Measurements from ENCODE around the gene COMP. TPM values are rescaled to one million over a fixed set of nuclear protein-coding genes. Genes with fewer than 3 reads are reported as not detected.

COMP gene
- total RNA-seq, 1 experiment from 2014 or later = 0.08 TPM

GRCh38 chr19:18769989-18770528, 21.0 kb downstream of the COMP start:
- DNase-seq (ENCODE audit: low spot score) = no peak

- DNase-seq (ENCODE audit: low spot score) = no peak
Observed at GRCh38 chr19:18768997-18769891, 21.9 kb downstream of the COMP start.

GRCh38 chr19:18768046-18768771, 22.9 kb downstream of the COMP start:
- no peak for DNase-seq (ENCODE audit: low spot score)

GRCh38 chr19:18765224-18765623, 25.9 kb downstream of the COMP start:
- DNase-seq (ENCODE audit: low spot score) = no peak

GRCh38 chr19:18764591-18765051, 26.5 kb downstream of the COMP start:
- no peak for DNase-seq (ENCODE audit: low spot score)

GRCh38 chr19:18763674-18764590, 27.2 kb downstream of the COMP start:
- peak; percentile 62 for DNase-seq (ENCODE audit: low spot score)

GRCh38 chr19:18762125-18763023, 28.7 kb downstream of the COMP start:
- peak; percentile 69 for DNase-seq (ENCODE audit: low spot score)

- no peak for DNase-seq (ENCODE audit: low spot score)
Observed at GRCh38 chr19:18761531-18762110, 29.5 kb downstream of the COMP start.

GRCh38 chr19:18760440-18761383, 30.4 kb downstream of the COMP start:
- DNase-seq (ENCODE audit: low spot score) = no peak

- DNase-seq (ENCODE audit: low spot score) = no peak
Observed at GRCh38 chr19:18759995-18760426, 31.1 kb downstream of the COMP start.

GRCh38 chr19:18759304-18759994, 31.7 kb downstream of the COMP start:
- no peak for DNase-seq (ENCODE audit: low spot score)

- DNase-seq (ENCODE audit: low spot score) = no peak
Observed at GRCh38 chr19:18756896-18757295, 34.2 kb downstream of the COMP start.

GRCh38 chr19:18754501-18754900, 36.6 kb downstream of the COMP start:
- DNase-seq (ENCODE audit: low spot score) = no peak

GRCh38 chr19:18751571-18751970, 39.5 kb downstream of the COMP start:
- no peak for DNase-seq (ENCODE audit: low spot score)

GRCh38 chr19:18750295-18750970, 40.7 kb downstream of the COMP start:
- DNase-seq (ENCODE audit: low spot score) = no peak

- DNase-seq (ENCODE audit: low spot score) = no peak
Observed at GRCh38 chr19:18749362-18750231, 41.5 kb downstream of the COMP start.

Data from H4 (cell line).